Activated T-helper 1 cell treated with Interleukin-2 at 50 U/mL for 16 hours (primary cell): ENCODE measurements around the gene RAB7A.
"Not testable (repeated sequence)": the region's sequence is repeated elsewhere in the genome, so short reads cannot be mapped to it uniquely, and the experiment has no call there.

Source experiments
- DNase-seq: peaks from one replicate; pipeline ENCODE4 v3.0.0-alpha.2; 2020; ENCODE audit warnings: low read depth

The RAB7A gene

DNA sequence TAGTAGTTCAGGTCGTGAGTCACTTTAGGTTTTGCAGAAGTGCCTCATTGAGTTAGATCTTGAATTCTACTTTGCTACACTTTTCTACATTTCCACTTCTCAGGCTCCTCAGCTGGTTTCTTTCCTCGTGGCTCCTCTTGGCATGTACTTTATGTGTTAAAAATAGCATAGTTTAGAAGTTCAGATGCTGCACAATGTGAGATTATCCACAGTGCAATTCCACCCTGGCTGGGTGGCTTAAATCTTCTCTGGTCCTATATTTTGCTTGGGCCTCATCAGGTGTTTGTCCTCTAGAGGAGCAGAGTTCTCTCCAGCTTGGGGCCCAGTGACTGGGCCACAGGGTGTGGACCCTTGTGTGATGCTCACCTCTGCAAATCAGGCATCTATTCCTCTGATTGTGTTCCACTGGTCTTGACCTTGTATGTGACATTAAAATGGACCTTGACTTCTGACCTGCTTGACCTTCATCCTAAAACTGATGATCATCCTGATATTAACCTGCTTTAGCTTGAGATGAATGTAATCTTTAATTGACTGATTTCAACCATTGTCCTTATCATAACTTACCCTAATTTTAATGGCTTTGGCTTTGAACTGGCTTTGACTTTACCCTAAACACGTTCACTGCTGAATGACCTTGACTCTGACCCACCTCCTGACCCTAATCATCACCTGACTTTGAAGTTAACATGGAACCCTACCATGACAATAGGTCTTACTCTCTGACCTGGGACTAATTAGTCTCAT, 89.5 kb downstream of the RAB7A start:
- DNase-seq, result no peak

DNA sequence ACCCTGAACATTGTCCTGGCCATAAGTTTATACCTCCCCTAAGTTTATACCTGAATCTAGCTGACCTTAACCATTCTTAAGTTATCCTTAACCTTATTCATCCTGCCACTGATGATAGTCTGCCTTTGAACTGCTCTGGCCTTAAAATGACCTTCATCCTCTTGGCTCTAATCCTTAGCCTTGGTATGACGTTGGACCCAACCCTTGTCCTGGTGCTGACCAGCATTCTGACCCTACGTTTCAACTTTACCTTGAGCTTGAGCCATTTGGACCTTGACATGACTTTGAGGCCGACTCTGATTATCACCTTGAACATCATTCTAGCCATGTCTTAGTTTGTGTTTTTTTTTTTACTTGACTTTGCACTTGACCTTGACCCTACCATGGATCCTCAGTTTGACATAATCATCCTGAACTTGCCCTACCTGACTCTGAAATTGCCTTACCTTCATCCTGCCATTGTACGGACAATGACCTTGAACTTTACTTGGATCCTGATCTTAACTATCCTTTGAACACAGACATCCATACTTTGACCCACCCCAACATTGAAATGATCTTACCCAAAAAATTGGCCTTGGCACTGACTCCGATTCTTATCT, 92.3 kb downstream of the RAB7A start:
- no peak for DNase-seq

DNA sequence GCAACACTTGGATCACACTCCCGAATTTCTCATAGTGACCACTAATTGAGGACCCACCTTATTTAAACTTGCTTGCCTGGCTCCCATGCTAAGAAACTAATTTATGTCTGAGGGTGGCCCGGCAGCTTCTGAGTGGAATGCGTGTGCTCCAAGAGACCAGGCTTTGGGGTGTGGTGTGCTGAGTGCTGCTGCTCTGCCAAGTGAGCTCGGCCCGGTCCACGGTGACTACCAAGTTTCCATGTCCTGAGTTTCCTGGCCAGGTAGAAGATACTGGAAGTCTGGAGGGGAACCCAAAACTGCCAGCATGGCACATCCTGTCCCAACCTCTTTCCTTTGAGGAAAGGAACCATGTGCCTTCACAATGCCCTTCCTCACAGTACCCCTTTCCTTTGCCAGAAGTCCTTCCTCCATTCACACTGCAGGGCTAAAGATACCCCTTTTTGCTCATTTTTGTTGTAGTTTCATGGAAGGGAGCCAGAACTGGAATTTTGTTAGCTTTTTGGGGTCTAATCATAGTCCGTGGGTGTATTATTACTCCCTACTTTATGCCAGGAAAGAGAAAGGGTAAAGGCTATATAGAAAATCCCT, 94.4 kb downstream of the RAB7A start:
- DNase-seq, result no peak

DNA sequence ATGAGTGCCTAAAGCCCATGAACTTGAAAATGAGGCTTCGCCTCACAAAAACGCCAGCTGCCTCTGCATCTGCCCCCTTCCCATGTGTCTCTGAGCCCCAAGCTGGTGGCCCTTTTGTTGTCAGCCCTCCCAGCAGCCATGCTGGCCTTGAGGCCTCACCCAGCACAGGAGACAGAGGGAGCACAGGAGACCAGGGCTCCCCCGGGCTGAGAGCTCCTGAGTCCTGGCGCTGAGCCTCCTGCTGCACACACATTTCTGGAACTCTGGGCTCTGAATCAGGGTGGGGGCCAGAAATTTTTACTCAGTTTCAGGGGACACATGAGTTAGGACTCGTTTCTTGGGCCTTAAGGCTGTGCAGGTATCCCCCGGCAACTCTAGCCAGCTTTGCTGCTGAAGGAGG, 97.0 kb downstream of the RAB7A start:
- no peak for DNase-seq

DNA sequence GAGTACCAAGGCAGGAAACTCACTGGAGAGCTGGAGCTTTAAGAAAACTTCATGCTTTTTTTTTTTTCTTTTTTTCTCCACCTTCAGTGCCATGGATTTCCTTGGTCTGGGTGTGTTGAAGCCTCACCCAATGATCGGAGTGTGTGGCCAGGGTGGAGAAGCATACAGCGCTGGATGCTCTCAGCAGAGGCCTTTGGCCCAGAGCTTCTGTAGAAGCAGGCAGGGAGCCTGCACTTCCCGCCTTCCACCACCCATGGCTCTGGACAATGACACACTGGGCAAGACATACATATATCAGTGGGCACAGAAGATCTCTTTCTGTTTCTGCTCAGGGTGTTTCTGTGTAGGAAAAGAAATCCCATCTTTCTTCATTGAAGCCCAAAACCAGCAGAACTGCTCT, 97.6 kb downstream of the RAB7A start:
- DNase-seq, result no peak

DNA sequence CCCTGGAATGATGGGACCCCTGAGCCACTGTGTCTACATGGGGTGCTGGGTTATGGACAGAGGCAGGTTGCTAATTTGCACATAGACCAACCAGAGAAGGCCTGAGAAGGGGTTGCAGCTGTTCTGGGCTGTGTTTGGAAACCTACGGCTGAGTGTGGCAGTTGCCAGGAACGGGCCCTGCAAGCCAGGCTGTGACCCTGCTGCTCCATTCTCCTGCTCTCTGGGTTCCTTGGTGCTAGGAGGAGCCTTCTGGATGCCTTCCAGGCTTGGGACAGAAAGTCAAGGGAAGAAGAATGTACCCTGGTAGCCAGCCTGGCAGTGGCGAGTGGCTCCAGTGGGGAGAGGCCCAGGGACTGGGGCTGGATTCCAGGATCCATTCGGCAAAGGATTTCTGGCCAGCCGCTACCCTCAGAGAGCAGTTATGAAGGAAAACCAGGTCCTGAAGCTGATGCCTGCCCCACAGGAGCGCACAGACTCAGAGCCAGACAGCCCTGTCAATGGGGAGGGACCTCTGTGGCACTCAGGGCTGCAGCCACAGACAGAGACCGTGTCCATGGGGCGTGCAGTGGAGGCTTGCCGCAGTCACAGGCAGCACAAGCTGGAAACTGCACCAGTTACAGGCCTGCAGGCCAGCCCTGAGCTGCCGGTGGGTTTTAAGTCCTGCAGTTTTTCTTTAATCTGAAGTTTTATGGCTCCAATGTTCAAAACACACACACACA, 98.3 kb downstream of the RAB7A start:
- DNase-seq, result no peak

DNA sequence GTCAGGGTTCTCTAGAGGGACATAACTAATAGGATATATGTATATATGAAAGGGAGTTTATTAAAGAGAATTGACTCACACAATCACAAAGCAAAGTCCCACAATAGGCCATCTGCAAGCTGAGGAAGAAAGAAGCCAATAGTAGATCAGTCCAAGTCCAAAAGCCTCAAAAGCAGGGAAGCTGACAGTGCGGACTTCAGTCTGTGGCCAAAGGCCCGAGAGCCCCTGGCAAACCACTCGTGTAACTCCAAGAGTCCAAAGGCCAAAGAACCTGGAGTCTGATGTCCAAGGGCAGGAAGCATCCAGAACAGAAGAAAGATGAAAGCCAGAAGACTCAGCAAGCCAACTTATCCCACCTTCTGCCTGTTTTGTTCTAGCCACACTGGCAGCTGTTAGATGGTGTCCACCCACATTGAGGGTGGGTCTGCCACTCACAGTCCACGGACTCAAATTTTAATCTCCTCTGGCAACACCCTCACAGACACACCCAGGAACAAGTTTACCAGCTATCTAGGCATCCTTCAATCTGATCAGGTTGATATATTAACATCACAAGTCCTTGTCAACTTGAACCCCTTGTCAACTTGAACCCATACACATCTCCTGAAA, 99.2 kb downstream of the RAB7A start:
- no peak for DNase-seq

DNA sequence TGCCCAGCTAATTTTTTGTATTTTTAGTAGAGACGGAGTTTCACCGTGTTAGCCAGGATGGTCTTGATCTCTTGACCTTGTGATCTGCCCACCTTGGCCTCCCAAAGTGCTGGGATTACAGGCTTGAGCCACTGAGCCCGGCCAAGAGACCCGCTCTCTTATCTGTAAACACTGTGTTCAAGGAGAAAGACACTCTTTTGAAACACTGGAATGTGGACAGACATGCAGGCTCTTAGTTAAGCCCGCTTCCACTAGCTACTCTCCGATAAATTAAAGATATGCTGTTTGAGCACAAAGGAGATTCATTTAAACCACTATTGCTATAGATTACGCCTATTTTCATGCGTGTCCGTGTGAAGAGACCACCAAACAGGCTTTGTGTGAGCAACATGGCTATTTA, 103.1 kb downstream of the RAB7A start:
- not testable (repeated sequence) for DNase-seq

DNA sequence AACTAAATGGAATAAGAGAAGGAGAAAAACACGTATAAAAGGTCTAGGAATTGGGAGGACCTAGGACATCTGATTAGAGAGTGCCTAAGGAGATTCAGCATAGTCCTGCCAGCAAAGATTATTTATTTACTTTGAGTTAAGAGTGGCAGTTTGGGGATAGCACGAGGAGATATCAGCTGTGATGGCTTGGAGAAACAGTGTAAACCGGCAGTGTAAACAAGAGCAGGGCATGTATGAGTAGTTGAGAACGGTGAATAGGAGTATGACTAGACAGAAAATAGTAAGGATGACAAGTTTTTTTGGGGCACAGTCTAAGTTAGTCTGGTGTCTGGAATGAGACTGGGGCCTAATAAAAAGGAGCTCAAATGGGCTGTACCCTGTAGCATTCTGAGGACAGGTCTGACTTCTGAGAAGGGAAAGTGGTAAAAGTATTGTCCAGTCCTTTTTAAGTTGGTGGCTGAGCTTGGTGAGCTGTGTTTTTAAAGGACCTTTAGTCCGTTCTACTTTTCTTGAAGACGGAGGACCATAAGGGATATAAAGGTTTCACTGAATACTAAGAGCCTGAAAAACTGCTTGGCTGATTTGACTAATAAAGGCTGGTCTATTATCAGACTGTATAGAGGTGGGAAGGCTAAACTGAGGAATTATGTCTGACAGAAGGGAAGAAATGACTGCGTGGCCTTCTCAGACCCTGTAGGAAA, 104.1 kb downstream of the RAB7A start:
- not testable (repeated sequence) for DNase-seq

DNA sequence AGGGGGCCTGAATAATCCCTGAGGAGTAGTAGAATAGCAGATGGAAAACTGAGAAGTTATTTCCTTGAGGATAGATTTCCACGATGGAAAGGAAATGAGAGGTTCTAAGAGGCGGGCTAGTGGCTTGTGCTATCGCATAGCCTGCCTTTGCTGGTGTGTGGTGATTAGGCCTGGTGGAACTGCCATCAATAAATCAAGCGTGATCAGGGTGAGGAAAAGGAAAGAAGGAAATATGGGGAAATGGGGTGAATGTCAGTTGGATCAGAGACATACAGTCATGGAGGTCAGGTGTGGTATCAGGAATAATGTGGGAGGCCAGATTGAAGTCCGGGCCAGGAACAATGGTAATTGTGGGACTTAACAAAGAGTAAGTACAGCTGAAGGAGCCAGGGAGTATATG, 104.8 kb downstream of the RAB7A start:
- not testable (repeated sequence) for DNase-seq

DNA sequence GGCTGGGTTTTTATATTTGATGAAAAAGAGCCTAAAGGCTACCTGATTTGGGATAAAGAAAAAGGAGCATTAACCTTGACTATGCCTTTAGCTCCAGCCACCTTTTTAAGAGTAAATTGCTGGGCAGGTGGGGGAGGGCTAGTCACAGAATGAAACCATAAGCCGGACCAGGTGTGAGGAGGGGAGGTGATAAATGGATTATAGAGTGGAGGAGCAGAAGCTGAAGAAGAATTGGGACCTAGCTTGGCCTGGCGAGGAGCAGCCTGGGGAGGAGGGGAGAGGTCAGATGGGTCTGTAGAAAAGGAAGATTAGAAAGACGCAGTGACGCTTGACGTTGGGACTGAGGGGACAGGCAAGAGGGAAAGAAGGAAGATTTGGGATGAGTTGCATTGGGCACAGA, 107.0 kb downstream of the RAB7A start:
- DNase-seq, result not testable (repeated sequence)

DNA sequence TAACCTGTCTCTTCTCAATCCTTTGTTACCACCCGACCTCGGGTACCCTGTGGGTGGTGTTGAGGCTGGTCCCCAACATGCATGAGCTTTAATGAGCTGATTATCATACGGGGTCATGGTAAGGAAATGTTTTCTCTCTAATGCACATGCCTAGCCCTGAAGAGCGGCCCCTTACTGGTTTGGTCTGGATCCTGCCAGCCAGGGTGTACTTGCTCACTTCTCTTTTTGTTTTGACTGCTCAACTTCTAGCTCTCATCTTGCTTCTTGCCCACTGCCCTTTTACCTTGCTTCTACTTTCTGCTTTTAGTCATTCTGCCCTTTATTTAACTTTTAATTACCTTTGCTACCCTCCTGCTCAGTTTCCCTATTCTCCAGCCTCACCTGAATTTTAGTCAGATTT, 109.1 kb downstream of the RAB7A start:
- DNase-seq, result no peak

DNA sequence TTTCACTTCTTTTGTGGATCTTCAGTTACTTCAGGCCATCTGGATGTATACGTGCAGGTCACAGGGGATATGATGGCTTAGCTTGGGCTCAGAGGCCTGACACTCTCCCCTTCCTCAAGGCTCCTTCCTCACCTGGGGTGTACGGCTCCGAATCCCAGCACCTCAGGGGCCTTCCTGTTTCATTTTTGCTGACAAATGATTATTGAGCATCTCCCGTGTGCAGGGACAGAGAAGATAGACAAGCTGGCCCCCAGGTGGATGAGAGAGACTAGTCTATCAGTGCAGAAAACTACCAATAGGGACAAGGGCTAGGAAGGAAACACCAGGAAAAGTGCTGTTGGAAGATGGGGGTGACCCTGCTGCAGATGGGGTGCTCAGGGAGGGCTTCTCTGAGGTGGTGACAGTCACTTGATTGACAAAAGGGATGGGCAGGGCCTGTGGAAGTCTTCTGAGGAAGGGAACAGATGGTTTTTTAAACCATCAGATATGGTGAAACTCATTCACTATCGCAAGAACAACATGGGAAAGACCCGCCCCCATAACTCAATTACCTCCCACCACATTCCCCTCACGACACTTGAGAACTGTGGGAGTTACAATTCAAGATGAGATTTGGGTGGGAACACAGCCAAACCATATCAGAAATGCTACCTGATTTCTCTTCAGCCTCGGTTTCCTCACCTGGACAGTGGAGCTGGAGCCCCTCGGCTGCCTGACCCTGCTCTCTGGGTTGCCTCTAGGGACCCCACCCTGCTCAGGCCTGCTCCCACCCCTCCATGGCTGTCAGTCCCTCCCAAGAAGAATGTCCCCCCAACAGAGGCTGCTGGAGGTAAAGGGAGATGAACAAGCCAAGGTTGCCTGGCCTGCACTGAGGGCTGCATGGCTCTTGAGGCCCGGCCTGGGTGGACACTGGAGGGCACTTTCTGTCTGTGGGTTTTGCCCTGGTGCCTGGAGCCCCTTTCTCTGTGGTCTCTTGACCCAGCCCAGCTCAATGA, 116.2 kb downstream of the RAB7A start:
- DNase-seq, result no peak

DNA sequence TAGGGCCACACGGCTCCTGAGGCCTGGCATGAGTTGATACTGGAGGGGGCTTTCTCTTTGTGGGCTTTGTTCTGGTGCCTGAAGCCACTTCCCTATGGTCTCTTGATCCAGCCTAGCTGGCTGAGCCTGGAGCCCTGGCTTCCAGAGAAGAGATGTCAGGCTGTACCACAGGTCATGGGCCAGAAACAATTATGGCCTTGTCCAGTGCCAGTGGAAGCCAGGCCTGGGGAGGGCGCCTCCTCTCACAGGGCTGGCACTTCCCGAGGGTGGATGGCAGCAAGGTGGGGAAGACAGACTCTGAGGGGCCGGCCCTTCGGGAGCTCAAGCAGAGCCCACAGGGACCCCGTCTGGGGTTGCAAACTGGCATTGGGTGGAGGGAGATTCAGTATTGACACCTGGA, 118.5 kb downstream of the RAB7A start:
- DNase-seq, result no peak

DNA sequence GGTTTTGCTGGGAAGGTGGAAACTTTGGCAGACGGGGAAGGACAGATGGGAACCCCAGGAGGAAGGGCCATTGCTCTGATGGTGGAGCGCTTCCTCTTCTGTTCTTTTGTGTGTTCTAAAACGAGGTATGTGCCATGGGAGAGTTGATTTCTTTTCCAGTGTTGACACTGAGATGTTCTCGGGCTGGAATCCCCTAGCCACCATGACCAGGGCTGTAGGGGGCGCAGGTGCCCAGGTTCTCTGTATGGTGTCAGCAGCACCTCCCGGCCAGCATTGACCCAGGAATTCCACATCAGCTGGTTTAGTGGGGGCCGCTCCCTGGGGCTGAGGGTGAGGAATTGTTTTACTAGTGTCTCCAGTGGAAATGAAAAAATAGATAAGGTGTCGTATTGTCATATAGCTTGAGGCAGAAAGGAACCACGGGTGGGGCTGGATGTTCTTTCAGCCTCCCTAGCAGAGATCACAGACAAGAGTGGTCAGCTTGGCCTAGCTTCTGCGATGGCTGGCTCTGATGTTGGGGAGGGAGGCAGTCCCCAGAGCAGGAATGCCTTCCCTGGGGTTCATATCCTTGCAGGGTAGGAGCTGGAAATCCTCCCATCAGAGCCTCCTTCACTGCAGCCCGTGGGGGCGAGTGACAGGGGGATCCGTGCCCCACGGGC, 119.3 kb downstream of the RAB7A start:
- no peak for DNase-seq

DNA sequence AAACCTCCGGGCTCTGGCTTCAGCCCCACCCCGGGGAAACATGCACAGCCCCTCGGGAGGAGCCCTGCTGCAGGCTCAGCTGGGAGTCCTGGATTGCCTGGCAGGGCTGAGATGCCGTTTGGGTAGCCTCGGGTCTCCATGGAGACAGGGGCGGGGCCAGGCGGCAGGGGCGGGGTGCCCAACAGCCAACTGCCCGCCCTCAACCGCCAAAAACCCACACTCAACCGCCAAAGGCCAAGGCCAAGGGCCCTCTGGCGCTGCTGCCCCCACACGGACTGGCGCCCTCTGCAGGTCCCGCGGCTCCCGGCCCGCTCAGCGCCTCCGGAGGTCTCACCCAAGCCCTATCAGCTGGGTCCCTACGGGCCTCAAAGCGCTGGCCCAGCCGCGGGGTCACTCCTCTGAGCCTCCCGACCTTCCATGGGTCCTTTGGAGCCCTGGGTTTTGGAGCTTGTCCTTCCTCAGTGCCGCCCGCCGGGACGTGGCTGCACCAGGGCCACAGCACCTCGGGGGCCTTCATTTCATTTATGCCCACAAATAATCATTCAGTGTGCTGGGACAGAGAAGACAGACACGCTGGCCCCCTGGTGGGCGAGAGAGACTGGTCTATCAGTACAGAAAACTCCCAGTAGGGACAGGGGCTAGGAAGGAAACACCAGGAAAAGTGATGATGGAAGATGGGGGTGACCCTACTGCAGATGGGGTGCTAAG, 119.9 kb downstream of the RAB7A start:
- DNase-seq, result peak; percentile 64

DNA sequence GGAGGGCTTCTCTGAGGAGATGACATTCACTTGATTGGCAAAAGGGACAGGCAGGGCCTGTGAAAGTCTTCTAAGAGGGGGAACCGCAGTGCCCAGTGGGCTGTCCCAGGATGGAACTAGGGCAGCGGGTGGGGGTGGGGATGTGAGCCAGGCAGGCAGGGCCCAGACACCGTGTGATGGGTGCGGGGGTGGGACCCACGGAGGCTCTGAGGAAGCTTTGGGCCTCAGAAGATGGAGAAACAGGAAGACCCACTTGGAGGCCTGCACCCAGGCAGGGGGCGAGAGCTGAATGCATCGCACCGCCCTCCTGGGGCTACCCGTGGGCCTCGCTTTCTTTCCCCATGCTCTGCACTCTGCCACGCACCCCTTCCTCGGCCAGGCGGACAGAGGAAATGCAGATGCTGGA, 120.5 kb downstream of the RAB7A start:
- DNase-seq, result no peak

DNA sequence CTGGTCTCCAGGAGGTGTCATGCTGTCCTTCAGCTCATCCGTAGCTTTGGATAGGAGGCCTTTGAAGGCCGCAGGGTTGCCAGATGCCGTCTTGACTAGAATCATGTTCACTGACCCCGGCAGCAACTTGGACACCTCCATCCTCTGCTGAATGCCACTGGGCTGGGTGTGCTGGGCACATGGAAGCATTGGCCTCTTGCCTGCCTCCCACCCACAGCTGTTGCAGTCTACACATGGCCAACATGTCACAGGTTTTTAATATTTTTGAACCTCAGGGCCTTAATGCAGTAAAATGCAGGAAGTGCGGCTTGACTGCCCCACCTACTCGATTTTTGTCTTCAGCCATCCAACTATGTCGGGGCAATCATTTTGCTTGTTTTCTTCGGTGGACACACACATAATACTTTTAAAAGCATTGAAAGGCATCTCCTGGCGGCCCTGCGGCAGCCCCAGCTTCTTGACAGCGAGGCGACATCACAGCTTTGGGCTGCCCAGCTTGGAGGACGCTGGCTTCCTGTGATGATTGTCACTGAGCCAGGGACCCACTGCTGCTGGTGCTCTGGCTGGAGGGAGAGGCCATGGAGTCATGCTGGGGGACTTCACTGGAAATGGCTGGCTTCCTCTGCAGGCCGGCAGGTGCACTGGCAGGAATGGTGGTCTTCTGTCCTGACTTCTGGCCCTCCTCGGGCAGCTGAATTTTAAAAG, 121.8 kb downstream of the RAB7A start:
- DNase-seq, result no peak

DNA sequence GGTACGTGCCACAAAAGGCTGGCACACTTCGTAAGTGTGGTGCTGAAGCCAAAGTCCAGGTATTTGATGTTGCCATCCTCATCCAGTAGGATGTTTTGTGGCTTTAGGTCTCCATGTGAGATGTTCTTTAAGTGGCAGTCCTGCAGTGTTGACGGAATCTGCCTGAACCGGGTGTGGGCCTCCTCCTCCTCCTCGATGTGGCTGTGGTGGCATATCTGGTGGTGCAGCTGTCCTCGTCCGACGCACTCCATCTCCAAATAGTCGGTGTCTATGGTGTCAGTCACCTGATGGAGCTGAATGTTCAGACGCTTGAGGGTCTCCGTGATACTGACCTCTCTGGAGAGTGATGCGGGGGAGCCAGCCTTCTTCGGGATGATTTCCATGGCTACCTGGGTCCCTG, 123.0 kb downstream of the RAB7A start:
- DNase-seq, result no peak
